Esophagus (tissue), 2 donors: ENCODE data around the gene TNFRSF1A. TPM values are rescaled to one million over a fixed set of nuclear protein-coding genes. Genes with fewer than 3 reads are reported as not detected.
"Not testable (repeated sequence)": the region's sequence is repeated elsewhere in the genome, so short reads cannot be mapped to it uniquely, and the experiment has no call there.

Experiments
- H3K27ac ChIP-seq, 2 donors: one replicate each; pipeline ENCODE4 v1.5.1; 2013; ENCODE audit warnings: low read depth in 2 of 2, mild to moderate bottlenecking in 2 of 2, inconsistent platforms in 1 of 2, low read length in 1 of 2, moderate library complexity in 1 of 2
- H3K27me3 ChIP-seq, 2 donors: one replicate each; pipeline ENCODE4 v1.6.1; 2013; ENCODE audit warnings: low read length in 2 of 2, control low read depth in 1 of 2, mild to moderate bottlenecking in 1 of 2; ENCODE audit not compliant: insufficient read depth in 2 of 2, control insufficient read depth in 1 of 2
- H3K36me3 ChIP-seq, 2 donors: one replicate each; pipeline ENCODE4 v1.6.1; 2013; ENCODE audit warnings: low read length in 1 of 2; ENCODE audit not compliant: control insufficient read depth in 2 of 2, insufficient read depth in 2 of 2
- H3K4me1 ChIP-seq, 2 donors: one replicate each; pipeline ENCODE4 v1.6.1; 2013; ENCODE audit warnings: low read length in 1 of 2; ENCODE audit not compliant: control insufficient read depth in 2 of 2, insufficient read depth in 2 of 2
- H3K4me3 ChIP-seq, 2 donors: one replicate each; pipeline ENCODE4 v1.5.1; 2013; ENCODE audit warnings: low read length in 2 of 2, mild to moderate bottlenecking in 2 of 2, low read depth in 1 of 2, moderate library complexity in 1 of 2
- H3K9me3 ChIP-seq, 2 donors: one replicate each; pipeline ENCODE4 v1.6.1; 2013; ENCODE audit warnings: mild to moderate bottlenecking in 2 of 2, low read depth in 1 of 2, low read length in 1 of 2, moderate library complexity in 1 of 2; ENCODE audit not compliant: control insufficient read depth in 2 of 2, insufficient read depth in 1 of 2
- WGBS, 2 donors: extraction: QIAGEN DNeasy Blood & Tissue Kit; methylation state at CpG; one replicate each; pipeline ENCODE4 v1.1.7; 2013; 5-methylcytosine and 5-hydroxymethylcytosine counted together
- polyA plus RNA-seq, 2 donors: library from polyadenylated mRNA; stranded (reverse); fragments of 200-250 nt; gene quantifications; one replicate each; pipeline ENCODE4 v1.2.3, GENCODE V29; 2013
- donor health status: healthy with polysubstance abuse.
- donor health status: Bipolar disorder and iron deficiency.

The TNFRSF1A gene
- polyA plus RNA-seq, 2 donors = 41.7 to 71.4 TPM

DNA sequence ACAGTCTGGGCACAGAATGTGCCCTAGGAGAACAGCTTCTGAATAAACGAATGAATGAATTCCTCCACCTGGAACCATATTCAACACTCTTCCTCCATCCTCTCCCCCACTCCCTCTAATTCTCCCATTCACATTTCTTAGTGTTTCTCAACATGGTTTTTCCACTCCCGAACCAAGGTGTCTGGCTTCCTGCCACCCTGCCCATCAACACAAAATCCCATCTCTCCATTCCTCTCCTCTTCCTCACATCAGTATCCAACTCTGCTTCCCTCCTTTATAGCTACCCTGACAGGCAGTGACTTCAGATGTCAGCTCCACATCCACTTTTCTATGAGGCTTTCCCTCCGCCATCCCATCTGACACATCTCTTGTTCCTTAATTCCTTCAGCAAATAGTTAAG, 2.9 kb downstream of the TNFRSF1A start:
- H3K36me3 ChIP-seq = peaks cover 2% of the 10 kb centered on the region in 2 donors
- peaks cover 7 to 38% of the 10 kb centered on the region in 2 donors for H3K4me1 ChIP-seq
- peak overlapping the region; percentile 94 to 100 for H3K27ac ChIP-seq
- H3K27me3 ChIP-seq = no peaks in the 10 kb centered on the region
- 14 to 23% methylated on average over 3 of the region's 3 CpGs for WGBS, 2 donors
- no peaks in the 10 kb centered on the region for H3K9me3 ChIP-seq
- peak overlapping the region; percentile 84 to 85 for H3K4me3 ChIP-seq

DNA sequence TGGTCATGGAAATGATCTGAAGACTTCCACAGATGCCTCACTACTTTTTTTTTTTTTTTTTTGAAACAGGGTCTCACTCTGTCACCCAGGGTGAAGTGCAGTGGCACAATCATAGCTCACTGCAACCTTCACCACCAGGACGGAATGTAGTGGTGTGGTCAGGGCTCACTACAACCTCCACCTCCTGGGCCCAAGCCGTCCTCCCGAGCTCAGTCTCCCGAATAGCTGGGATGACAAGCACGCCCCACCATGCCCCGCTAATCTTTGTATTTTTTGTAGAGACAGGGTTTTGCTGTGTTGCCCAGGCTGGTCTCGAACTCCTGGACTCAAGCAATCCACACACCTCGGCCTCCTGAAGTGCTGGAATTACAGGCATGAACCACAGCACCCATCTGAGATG, 3.3 kb downstream of the TNFRSF1A start:
- H3K27ac ChIP-seq = peak overlapping the region; percentile 92 to 100
- H3K27me3 ChIP-seq, H3K36me3 ChIP-seq, H3K9me3 ChIP-seq: not testable (repeated sequence)
- peak overlapping the region; percentile 3 to 85 for H3K4me3 ChIP-seq
- WGBS, 2 donors = 31 to 46% methylated on average over 8 of the region's 8 CpGs
- H3K4me1 ChIP-seq = peaks cover 7 to 36% of the 10 kb centered on the region in 2 donors

DNA sequence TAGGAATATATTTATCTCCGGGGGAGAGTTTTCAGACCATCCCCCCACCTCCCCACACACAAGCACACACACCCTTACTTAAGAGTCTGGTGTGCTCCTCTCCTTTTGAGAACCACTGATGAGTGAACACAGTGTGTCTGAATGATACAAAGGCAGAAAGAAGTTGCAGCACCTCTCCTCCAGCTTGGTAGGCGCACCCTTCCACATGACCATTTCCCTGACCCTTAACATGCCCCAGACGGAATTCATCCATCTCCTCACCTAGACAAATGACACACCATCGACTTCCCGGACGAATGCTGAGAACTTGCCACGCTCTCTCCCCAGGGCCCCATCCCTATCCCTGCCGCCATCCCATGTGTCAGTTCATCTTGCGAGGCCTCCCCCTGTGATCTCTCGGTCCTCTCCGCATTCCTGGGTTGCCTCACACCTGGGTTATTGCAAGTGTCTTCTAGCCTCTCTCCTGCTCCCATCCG, 3.9 kb downstream of the TNFRSF1A start:
- WGBS, 2 donors = 18 to 29% methylated on average over 12 of the region's 12 CpGs
- no peaks in the 10 kb centered on the region for H3K27me3 ChIP-seq
- H3K4me1 ChIP-seq = peaks cover 9 to 39% of the 10 kb centered on the region in 2 donors
- peak overlapping the region; percentile 92 to 100 for H3K27ac ChIP-seq
- no peaks in the 10 kb centered on the region for H3K9me3 ChIP-seq
- H3K36me3 ChIP-seq = peaks cover 10 to 11% of the 10 kb centered on the region in 2 donors
- peak overlapping the region; percentile 7 to 85 for H3K4me3 ChIP-seq

DNA sequence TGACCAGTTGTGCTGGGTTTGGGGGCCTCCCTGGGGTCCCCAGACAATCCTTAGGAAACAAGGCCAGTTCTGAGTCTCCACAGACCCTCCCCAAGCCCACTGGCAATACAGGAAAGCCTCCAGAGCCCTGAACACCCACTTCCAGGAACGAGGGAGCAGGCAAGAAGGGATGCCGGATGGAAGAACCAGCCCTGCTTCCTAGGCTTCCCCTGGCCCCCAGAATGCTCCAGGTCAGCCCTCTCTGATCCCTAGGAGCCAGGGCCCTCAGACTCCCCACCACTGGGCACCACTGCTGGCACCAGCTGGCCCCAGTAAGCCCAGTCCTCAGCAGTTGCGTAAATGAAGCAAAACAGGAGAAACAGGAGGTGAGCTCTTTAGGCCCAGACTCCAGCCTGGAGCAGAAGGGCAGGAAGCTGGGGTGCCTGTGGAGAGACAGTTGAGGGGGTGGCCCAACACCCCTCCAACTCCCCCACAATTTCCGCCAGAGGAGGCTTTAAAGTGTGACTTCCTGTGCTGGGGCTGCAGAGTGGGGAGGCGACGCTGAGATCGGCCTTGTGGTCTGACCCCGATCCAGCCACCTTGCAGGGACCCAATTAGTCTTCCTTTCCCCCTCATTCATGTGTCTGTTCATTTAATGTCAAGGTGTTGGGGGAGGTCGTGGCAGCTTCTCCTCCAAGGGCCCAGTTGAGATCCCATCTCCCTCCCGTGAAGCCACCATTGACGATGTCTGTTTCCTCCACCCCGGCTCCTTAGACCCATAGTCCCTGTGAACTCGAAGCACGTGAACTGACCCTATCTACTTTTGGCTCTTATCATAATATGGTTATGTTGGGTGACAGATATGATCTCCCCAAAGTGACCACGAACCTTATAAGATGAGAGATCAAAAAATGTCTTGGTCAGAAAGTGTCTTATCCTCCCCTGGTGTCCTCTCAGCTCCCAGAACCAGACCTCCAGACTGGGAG, 4.7 kb downstream of the TNFRSF1A start:
- Histone ChIP-seq H3K9me3 (no peaks in the 10 kb centered on the region), H3K4me1 (peaks cover 10 to 38% of the 10 kb centered on the region in 2 donors), H3K27me3 (no peaks in the 10 kb centered on the region), H3K27ac (peak overlapping the region; percentile 92 to 100), H3K36me3 (peaks cover 14% of the 10 kb centered on the region in 2 donors), H3K4me3 (peak overlapping the region; percentile 17 to 85)
- WGBS, 2 donors = 24 to 31% methylated on average over 15 of the region's 15 CpGs

DNA sequence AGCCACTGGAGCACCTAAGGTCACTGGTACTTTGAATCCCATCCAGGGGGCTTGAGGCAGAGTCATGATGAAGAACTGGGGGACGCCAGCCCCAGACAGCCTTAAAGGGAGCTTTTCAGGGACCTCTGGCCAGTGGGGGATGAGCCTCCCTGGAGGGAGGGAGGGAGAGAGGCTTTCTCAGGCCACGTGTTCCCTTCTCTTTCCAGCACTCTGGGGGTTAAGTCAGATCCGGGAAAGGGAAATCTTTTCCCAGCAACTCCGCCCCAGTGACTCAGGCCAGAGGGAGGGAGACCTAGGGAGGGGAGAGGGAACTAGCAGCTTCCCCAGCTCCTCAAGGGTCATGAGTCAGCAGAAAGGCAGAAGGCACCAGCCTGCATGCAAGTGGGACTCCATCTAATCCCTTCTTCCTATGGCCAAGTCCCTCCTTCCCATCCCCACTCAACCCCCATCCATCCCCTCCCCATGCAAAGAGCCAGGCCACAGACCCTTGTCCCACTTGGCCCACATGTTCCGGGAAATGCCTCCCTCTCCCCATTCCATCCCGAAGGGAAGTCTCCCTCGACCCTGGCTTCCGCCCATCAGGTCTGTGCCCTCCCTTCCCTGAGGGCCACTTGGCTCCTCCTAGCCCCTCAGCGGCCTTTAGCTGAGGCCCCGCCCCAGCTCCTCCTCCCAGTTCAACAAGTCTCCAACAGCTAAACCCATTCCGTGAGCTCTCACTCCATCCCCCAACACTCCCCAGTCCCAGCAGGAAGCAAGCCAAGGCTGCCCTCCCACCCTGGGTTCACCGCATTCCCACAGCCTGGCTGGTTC, 5.6 kb downstream of the TNFRSF1A start:
- Histone ChIP-seq H3K4me3 (peak overlapping the region; percentile 17 to 43), H3K4me1 (peaks cover 10 to 38% of the 10 kb centered on the region in 2 donors), H3K27ac (peak overlapping the region; percentile 92 to 100), H3K27me3 (no peaks in the 10 kb centered on the region), H3K9me3 (no peaks in the 10 kb centered on the region), H3K36me3 (peaks cover 16 to 20% of the 10 kb centered on the region in 2 donors)
- WGBS, 2 donors = 1 to 2% methylated on average over 11 to 12 of the region's 12 CpGs

DNA sequence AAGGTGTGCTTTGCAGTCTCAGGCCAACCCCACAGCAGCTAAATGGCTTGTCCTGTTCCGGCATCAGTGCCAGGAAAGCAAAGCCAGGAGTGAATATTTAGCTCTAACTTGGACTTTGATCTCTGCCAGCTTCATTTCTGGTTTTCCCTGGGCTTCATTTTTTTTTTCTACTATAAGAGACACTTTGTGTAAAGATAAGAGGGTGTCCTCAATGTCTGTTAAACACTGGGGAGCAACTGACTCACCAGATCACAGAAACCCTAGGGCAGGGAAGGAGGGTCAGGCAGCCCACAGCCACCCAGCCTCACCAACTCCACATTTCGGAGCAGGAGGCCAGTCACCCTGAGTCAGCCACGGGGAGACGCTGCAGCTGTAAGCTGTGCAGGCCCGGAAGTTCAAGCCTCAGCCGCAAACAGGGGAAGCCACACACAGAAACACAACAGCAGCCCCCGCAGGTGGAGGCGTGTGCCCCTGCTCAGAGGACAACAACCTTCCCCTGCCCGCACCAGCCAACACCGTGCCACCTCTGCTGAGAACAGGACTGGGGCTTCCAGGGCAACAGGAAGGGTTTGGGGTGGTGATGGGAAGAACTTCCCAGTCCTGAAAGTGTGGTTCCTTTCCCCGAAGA, 6.3 kb downstream of the TNFRSF1A start:
- H3K4me3 ChIP-seq = peak overlapping the region; percentile 27 to 31
- H3K36me3 ChIP-seq = peaks cover 20 to 25% of the 10 kb centered on the region in 2 donors
- no peaks in the 10 kb centered on the region for H3K9me3 ChIP-seq
- WGBS, 2 donors = 0 to 1% methylated on average over 11 of the region's 11 CpGs
- H3K27ac ChIP-seq = peak overlapping the region; percentile 92 to 100
- no peaks in the 10 kb centered on the region for H3K27me3 ChIP-seq
- H3K4me1 ChIP-seq = peaks cover 10 to 38% of the 10 kb centered on the region in 2 donors

DNA sequence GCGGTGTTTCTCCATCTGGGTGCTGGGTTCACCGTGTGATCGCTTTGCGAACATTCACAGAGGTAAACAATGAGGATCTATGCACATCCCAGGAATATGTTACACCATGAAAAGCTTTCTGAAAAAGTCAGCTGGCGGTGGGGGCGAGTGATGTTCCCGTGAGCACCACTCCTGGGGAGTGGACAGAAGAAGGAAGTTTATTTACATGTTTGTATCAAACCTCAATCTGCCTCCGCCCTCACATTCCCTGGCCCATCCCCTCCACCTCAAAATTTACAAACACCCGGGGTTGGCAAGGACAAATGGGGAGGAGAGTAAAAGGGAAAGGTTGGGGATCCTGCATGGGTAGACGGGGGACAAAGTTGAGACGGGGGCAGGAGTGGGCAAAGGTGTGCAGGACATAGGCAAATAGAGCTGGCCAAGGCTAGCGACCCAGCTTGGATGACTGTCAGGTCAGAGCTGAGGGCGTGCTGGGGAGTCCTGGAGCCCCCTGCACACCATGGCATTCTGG, 6.9 kb downstream of the TNFRSF1A start:
- peak overlapping the region; percentile 92 to 100 for H3K27ac ChIP-seq
- H3K9me3 ChIP-seq = no peaks in the 10 kb centered on the region
- H3K4me3 ChIP-seq = peak overlapping the region; percentile 27 to 29
- peaks cover 10 to 43% of the 10 kb centered on the region in 2 donors for H3K4me1 ChIP-seq
- WGBS, 2 donors = 23 to 28% methylated on average over 13 of the region's 13 CpGs
- peaks cover 20 to 30% of the 10 kb centered on the region in 2 donors for H3K36me3 ChIP-seq
- H3K27me3 ChIP-seq = no peaks in the 10 kb centered on the region

DNA sequence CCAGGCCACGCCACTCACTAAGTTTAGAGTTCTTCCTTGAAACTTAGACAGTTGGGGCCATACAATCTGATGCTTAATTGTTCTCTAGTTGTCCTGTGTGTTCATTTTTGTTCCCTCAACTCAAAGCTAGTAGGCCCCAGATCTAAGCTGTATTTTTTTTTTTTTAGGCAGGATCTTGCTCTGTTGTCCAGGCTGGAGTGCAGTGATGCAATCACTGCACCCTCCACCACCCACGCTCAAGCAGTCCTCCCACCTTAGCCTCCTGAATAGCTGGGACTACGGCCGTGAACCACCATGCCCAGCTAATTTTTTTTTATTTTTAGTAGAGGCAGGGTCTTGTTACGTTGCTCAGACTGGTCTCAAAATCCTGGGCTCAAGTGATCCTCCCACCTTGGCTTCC, 7.5 kb downstream of the TNFRSF1A start:
- peaks cover 10 to 41% of the 10 kb centered on the region in 2 donors for H3K4me1 ChIP-seq
- H3K9me3 ChIP-seq = no peaks in the 10 kb centered on the region
- no peaks in the 10 kb centered on the region for H3K27me3 ChIP-seq
- no peak overlapping the region for H3K4me3 ChIP-seq
- peak overlapping the region; percentile 92 to 100 for H3K27ac ChIP-seq
- H3K36me3 ChIP-seq = peaks cover 20 to 37% of the 10 kb centered on the region in 2 donors
- WGBS, 2 donors = 53 to 59% methylated on average over 5 of the region's 5 CpGs

DNA sequence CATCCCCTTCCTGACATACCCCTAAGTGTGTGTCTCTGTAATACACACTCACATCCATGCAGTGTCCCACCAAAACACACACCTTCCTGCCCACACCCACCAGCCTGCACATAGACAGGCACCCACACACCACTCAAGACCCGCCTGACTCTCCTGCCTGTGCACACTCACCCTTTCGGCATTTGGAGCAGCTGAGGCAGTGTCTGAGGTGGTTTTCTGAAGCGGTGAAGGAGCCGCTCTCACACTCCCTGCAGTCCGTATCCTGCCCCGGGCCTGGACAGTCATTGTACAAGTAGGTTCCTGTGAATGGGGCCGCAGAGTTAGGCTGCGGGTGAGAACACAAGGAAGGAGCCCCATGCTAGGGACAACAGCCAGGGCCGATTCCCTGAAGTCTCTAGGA, 8.3 kb downstream of the TNFRSF1A start:
- no peaks in the 10 kb centered on the region for H3K27me3 ChIP-seq

More for the DNA sequence above, 8.3 kb downstream of the TNFRSF1A start:
- Histone ChIP-seq H3K27ac (peak overlapping the region; percentile 89 to 92), H3K36me3 (peaks cover 20 to 45% of the 10 kb centered on the region in 2 donors), H3K9me3 (no peaks in the 10 kb centered on the region), H3K4me1 (peaks cover 10 to 38% of the 10 kb centered on the region in 2 donors), H3K4me3 (no peak overlapping the region)
- 49 to 55% methylated on average over 9 of the region's 9 CpGs for WGBS, 2 donors
